HEK293 (cell line): ENCODE measurements around the gene NCKAP5.

Experiments used
- CTCF ChIA-PET: fragments of 350-600 bp; formaldehyde crosslinking; extraction: SDS; loops from one replicate; lab custom pipeline; 2021; ENCODE audit warnings: antibody characterized with exemption; lab: Yijun Ruan, JAX
- POLR2A ChIA-PET: fragments of 300-600 bp; formaldehyde crosslinking; extraction: SDS; loops from one replicate; lab custom pipeline; 2020; ENCODE audit warnings: antibody characterized with exemption, inconsistent platforms; lab: Yijun Ruan, JAX
- H3K27ac ChIP-seq: fragments of 200-500 bp; sonication (Bioruptor generic); 2 replicates; pipeline ENCODE4 v1.5.1; 2014; ENCODE audit warnings: low read depth, low read length, control low read depth, inconsistent platforms; ENCODE audit errors: extremely low read depth
- H3K36me3 ChIP-seq, 2 experiments: fragments of 200-500 bp in 1 of 2; sonication (Bioruptor generic) in 1 of 2; 1 replicate in 1 of 2; 2 replicates in 1 of 2; pipeline ENCODE4 v1.5.1; 2014 to 2017; ENCODE audit warnings: inconsistent platforms in 2 of 2, low read length in 2 of 2; ENCODE audit not compliant: control insufficient read depth in 2 of 2, insufficient read depth in 1 of 2
- H3K4me1 ChIP-seq: fragments of 200-500 bp; sonication (Bioruptor generic); 2 replicates; pipeline ENCODE4 v1.5.1; 2014; ENCODE audit warnings: mild to moderate bottlenecking, low read length, inconsistent platforms; ENCODE audit not compliant: control insufficient read depth, insufficient read depth
- H3K4me3 ChIP-seq: 2 replicates; pipeline ENCODE4 v1.5.1; 2011; ENCODE audit warnings: low read depth, mild to moderate bottlenecking, control low read depth, low read length, moderate library complexity
- H3K9me3 ChIP-seq: fragments of 200-500 bp; sonication (Bioruptor generic); 2 replicates; pipeline ENCODE4 v1.5.1; 2014; ENCODE audit warnings: low read depth, low read length, inconsistent platforms; ENCODE audit not compliant: control insufficient read depth, insufficient read depth
- BCL11A ChIP-seq: fragments of 450-650 bp; formaldehyde crosslinking; IDR thresholded peaks from 2 replicates; pipeline ENCODE4 v1.5.1; 2016; ENCODE audit warnings: low read depth, missing biosample characterization, missing genetic modification characterization
- HOXA7 ChIP-seq: sonication (generic); formaldehyde crosslinking; IDR thresholded peaks from 2 replicates; pipeline ENCODE4 v1.8.1; 2022; ENCODE audit warnings: missing genetic modification reagents, borderline replicate concordance
- MEIS1 ChIP-seq: sonication (generic); formaldehyde crosslinking; IDR thresholded peaks from 2 replicates; pipeline ENCODE4 v1.8.1; 2022; ENCODE audit warnings: missing genetic modification reagents, mild to moderate bottlenecking, borderline replicate concordance
- MYNN ChIP-seq: fragments of 450-650 bp; formaldehyde crosslinking; IDR thresholded peaks from 2 replicates; pipeline ENCODE4 v1.5.1; 2016; ENCODE audit warnings: missing biosample characterization, missing genetic modification characterization, borderline replicate concordance
- OSR2 ChIP-seq: fragments of 450-650 bp; formaldehyde crosslinking; IDR thresholded peaks from 2 replicates; pipeline ENCODE4 v1.5.1; 2016; ENCODE audit warnings: missing biosample characterization, missing genetic modification characterization
- OVOL3 ChIP-seq: fragments of 450-650 bp; formaldehyde crosslinking; IDR thresholded peaks from 2 replicates; pipeline ENCODE4 v1.5.1; 2016; ENCODE audit warnings: missing biosample characterization, missing genetic modification characterization
- PRDM6 ChIP-seq: fragments of 450-650 bp; formaldehyde crosslinking; IDR thresholded peaks from 2 replicates; pipeline ENCODE4 v1.5.1; 2017; ENCODE audit warnings: missing biosample characterization, missing genetic modification characterization
- YY2 ChIP-seq: fragments of 450-650 bp; formaldehyde crosslinking; IDR thresholded peaks from 2 replicates; pipeline ENCODE4 v1.5.1; 2016; ENCODE audit warnings: missing biosample characterization, missing genetic modification characterization
- ZBTB1 ChIP-seq: fragments of 450-650 bp; formaldehyde crosslinking; IDR thresholded peaks from 2 replicates; pipeline ENCODE4 v1.5.1; 2016; ENCODE audit warnings: missing biosample characterization, missing genetic modification characterization
- ZEB2 ChIP-seq: fragments of 450-650 bp; formaldehyde crosslinking; IDR thresholded peaks from 2 replicates; pipeline ENCODE4 v1.5.1; 2016; ENCODE audit warnings: missing biosample characterization, missing genetic modification characterization
- ZFHX2 ChIP-seq: fragments of 450-650 bp; formaldehyde crosslinking; conservative IDR thresholded peaks from 2 replicates; pipeline ENCODE4 v1.5.1; 2016; ENCODE audit warnings: missing biosample characterization, missing genetic modification characterization
- ZFP37 ChIP-seq: fragments of 450-650 bp; formaldehyde crosslinking; IDR thresholded peaks from 2 replicates; pipeline ENCODE4 v1.5.1; 2016; ENCODE audit warnings: missing biosample characterization, missing genetic modification characterization
- ZNF132 ChIP-seq: fragments of 450-650 bp; formaldehyde crosslinking; IDR thresholded peaks from 2 replicates; pipeline ENCODE4 v1.5.1; 2017; ENCODE audit warnings: missing biosample characterization, missing genetic modification characterization, borderline replicate concordance
- ZNF146 ChIP-seq: fragments of 450-650 bp; formaldehyde crosslinking; IDR thresholded peaks from 2 replicates; pipeline ENCODE4 v1.5.1; 2016; ENCODE audit warnings: missing biosample characterization, missing genetic modification characterization
- ZNF157 ChIP-seq: fragments of 450-650 bp; formaldehyde crosslinking; IDR thresholded peaks from 2 replicates; pipeline ENCODE4 v1.5.1; 2016; ENCODE audit warnings: missing biosample characterization, missing genetic modification characterization
- ZNF16 ChIP-seq: fragments of 450-650 bp; formaldehyde crosslinking; IDR thresholded peaks from 2 replicates; pipeline ENCODE4 v1.5.1; 2016; ENCODE audit warnings: low read depth, missing biosample characterization, missing genetic modification characterization
- ZNF239 ChIP-seq: fragments of 450-650 bp; formaldehyde crosslinking; IDR thresholded peaks from 2 replicates; pipeline ENCODE4 v1.5.1; 2016; ENCODE audit warnings: missing biosample characterization, missing genetic modification characterization
- ZNF280C ChIP-seq: fragments of 450-650 bp; formaldehyde crosslinking; IDR thresholded peaks from 2 replicates; pipeline ENCODE4 v1.5.1; 2016; ENCODE audit warnings: missing biosample characterization, missing genetic modification characterization
- ZNF302 ChIP-seq: fragments of 450-650 bp; formaldehyde crosslinking; IDR thresholded peaks from 2 replicates; pipeline ENCODE4 v1.5.1; 2016; ENCODE audit warnings: missing biosample characterization, missing genetic modification characterization, low read depth
- ZNF335 ChIP-seq: fragments of 450-650 bp; formaldehyde crosslinking; conservative IDR thresholded peaks from 2 replicates; pipeline ENCODE4 v1.5.1; 2016; ENCODE audit warnings: missing biosample characterization, missing genetic modification characterization
- ZNF416 ChIP-seq: fragments of 450-650 bp; formaldehyde crosslinking; IDR thresholded peaks from 2 replicates; pipeline ENCODE4 v1.5.1; 2016; ENCODE audit warnings: missing biosample characterization, missing genetic modification characterization
- ZNF449 ChIP-seq: fragments of 450-650 bp; formaldehyde crosslinking; IDR thresholded peaks from 2 replicates; pipeline ENCODE4 v1.5.1; 2017; ENCODE audit warnings: missing biosample characterization, mild to moderate bottlenecking, missing genetic modification characterization, moderate library complexity
- ZNF510 ChIP-seq: fragments of 450-650 bp; formaldehyde crosslinking; IDR thresholded peaks from 2 replicates; pipeline ENCODE4 v1.5.1; 2018; ENCODE audit warnings: mild to moderate bottlenecking, missing genetic modification characterization, missing biosample characterization; ENCODE audit not compliant: insufficient replicate concordance
- ZNF549 ChIP-seq: fragments of 450-650 bp; IDR thresholded peaks from 2 replicates; pipeline ENCODE4 v1.5.1; 2018; ENCODE audit warnings: missing biosample characterization, missing genetic modification characterization, mild to moderate bottlenecking, inconsistent platforms, moderate library complexity
- ZNF555 ChIP-seq: fragments of 450-650 bp; formaldehyde crosslinking; conservative IDR thresholded peaks from 2 replicates; pipeline ENCODE4 v1.5.1; 2017; ENCODE audit warnings: missing biosample characterization, mild to moderate bottlenecking, missing genetic modification characterization, inconsistent platforms
- ZNF626 ChIP-seq: fragments of 450-650 bp; sonication (Bioruptor Pico); formaldehyde crosslinking; IDR thresholded peaks from 2 replicates; pipeline ENCODE4 v1.5.1; 2018; ENCODE audit warnings: missing biosample characterization, missing genetic modification characterization, inconsistent platforms
- ZNF768 ChIP-seq: fragments of 450-650 bp; formaldehyde crosslinking; IDR thresholded peaks from 2 replicates; pipeline ENCODE4 v1.5.1; 2018; ENCODE audit warnings: missing biosample characterization, mild to moderate bottlenecking, missing genetic modification characterization
- ZNF777 ChIP-seq: fragments of 450-650 bp; formaldehyde crosslinking; IDR thresholded peaks from 2 replicates; pipeline ENCODE4 v1.5.1; 2017; ENCODE audit warnings: missing biosample characterization, missing genetic modification characterization, borderline replicate concordance
- ZSCAN16 ChIP-seq: fragments of 450-650 bp; formaldehyde crosslinking; IDR thresholded peaks from 2 replicates; pipeline ENCODE4 v1.5.1; 2016; ENCODE audit warnings: missing biosample characterization, missing genetic modification characterization

Gene NCKAP5

GRCh38 chr2:132830321-132830827, 737.9 kb downstream of the NCKAP5 start:
- CTCF ChIA-PET: no interaction called here
- no peaks in the 10 kb centered on the region for H3K9me3 ChIP-seq
- TF ChIP-seq BCL11A (tag by site-specific recombination) (no peak), MEIS1 (no peak), ZFP37 (tag by site-specific recombination) (no peak), ZFHX2 (tag by site-specific recombination) (no peak), ZNF777 (no peak), ZNF16 (tag by site-specific recombination) (no peak), ZNF157 (no peak), ZEB2 (tag by site-specific recombination) (no peak), PRDM6 (tag by site-specific recombination) (no peak), ZNF335 (tag by site-specific recombination) (no peak), ZBTB1 (tag by site-specific recombination) (no peak), HOXA7 (CRISPR knock-in tag) (no peak), OVOL3 (tag by site-specific recombination) (no peak), ZNF626 (tag by site-specific recombination) (no peak)
- TF ChIP-seq, all 188 proteins: peak for 0
- Histone ChIP-seq H3K27ac (no peak overlapping the region), H3K4me3 (no peak overlapping the region), H3K4me1 (no peaks in the 10 kb centered on the region), H3K36me3 (no peaks in the 10 kb centered on the region)
- POLR2A ChIA-PET: no interaction called here

GRCh38 chr2:132825601-132826000, 742.7 kb downstream of the NCKAP5 start:
- TF ChIP-seq ZNF239 (tag by site-specific recombination) (no peak), ZNF302 (tag by site-specific recombination) (no peak), MYNN (no peak), MEIS1 (no peak), OSR2 (no peak), ZNF510 (tag by site-specific recombination) (no peak)
- TF ChIP-seq, all 188 proteins: peak for 0
- ChIA-PET CTCF (no interaction called here), POLR2A (no interaction called here)
- Histone ChIP-seq H3K27ac (no peak overlapping the region), H3K4me3 (no peak overlapping the region), H3K4me1 (no peaks in the 10 kb centered on the region), H3K9me3 (no peaks in the 10 kb centered on the region), H3K36me3 (no peaks in the 10 kb centered on the region)

- Histone ChIP-seq H3K9me3 (no peaks in the 10 kb centered on the region), H3K36me3 (no peaks in the 10 kb centered on the region), H3K4me3 (no peak overlapping the region), H3K27ac (no peak overlapping the region), H3K4me1 (no peaks in the 10 kb centered on the region)
- ChIA-PET CTCF (interaction anchor here (0.8 kb wide), 1 partner anchor 1019 kb away, joined by 3 read pairs; no protein-coding TSS in a partner anchor), POLR2A (no interaction called here)
- TF ChIP-seq ZNF449 (tag by site-specific recombination): no peak
- TF ChIP-seq ZNF416 (tag by site-specific recombination): no peak
- no peak for TF ChIP-seq ZNF132
- TF ChIP-seq ZNF555: no peak
- TF ChIP-seq ZNF280C (tag by site-specific recombination): no peak
- TF ChIP-seq ZSCAN16: no peak
- TF ChIP-seq ZNF549 (tag by site-specific recombination): no peak
- TF ChIP-seq OSR2: no peak
- TF ChIP-seq ZNF146 (tag by site-specific recombination): no peak
- no peak for TF ChIP-seq YY2 (tag by site-specific recombination)
- no peak for TF ChIP-seq ZNF768
- TF ChIP-seq ZNF16 (tag by site-specific recombination): no peak
Observed at GRCh38 chr2:132824716-132825115, 743.5 kb downstream of the NCKAP5 start.
